Lung (tissue), 12 donors: Measurements from ENCODE around the gene ATXN10. TPM values are rescaled to one million over a fixed set of nuclear protein-coding genes. Genes with fewer than 3 reads are reported as not detected.

ENCODE experiments used
- ATAC-seq: fragments of 200-7000 bp; cut with Tn5 transposase; one replicate; pipeline ENCODE4 v1.9.1; 2020; ENCODE audit warnings: moderate number of reproducible peaks; ENCODE audit not compliant: insufficient read depth, low FRiP score
- DNase-seq, 3 donors: peaks; one replicate each; pipeline ENCODE4 v3.0.0-alpha.2; 2013 to 2017
- H3K27ac ChIP-seq, 2 donors: one replicate each; pipeline ENCODE4 v1.5.1; 2013; ENCODE audit warnings: mild to moderate bottlenecking in 2 of 2, moderate library complexity in 2 of 2, control low read depth in 1 of 2, inconsistent platforms in 1 of 2, low read depth in 1 of 2, low read length in 1 of 2
- H3K27me3 ChIP-seq, 3 donors: one replicate each; pipeline ENCODE4 v1.5.1; 2013; ENCODE audit warnings: low read length in 2 of 3; ENCODE audit not compliant: control insufficient read depth in 3 of 3, insufficient read depth in 3 of 3
- H3K36me3 ChIP-seq, 4 donors: one replicate each; pipeline ENCODE4 v1.5.1; 2013; ENCODE audit warnings: low read length in 4 of 4, mild to moderate bottlenecking in 1 of 4, moderate library complexity in 1 of 4; ENCODE audit not compliant: control insufficient read depth in 4 of 4, insufficient read depth in 4 of 4
- H3K4me1 ChIP-seq, 5 donors: one replicate each; pipeline ENCODE4 v1.5.1; 2013; ENCODE audit warnings: low read length in 5 of 5, mild to moderate bottlenecking in 2 of 5, moderate library complexity in 1 of 5; ENCODE audit not compliant: control insufficient read depth in 5 of 5, insufficient read depth in 5 of 5
- H3K4me3 ChIP-seq: one replicate; pipeline ENCODE4 v1.5.1; 2013; ENCODE audit warnings: mild to moderate bottlenecking, control low read depth, moderate library complexity
- H3K9ac ChIP-seq, 2 donors: one replicate each; pipeline ENCODE4 v1.5.1; 2013; ENCODE audit warnings: low read length in 2 of 2, control low read depth in 1 of 2; ENCODE audit not compliant: insufficient read depth in 1 of 2
- H3K9me3 ChIP-seq, 4 donors: one replicate each; pipeline ENCODE4 v1.5.1; 2013; ENCODE audit warnings: low read length in 3 of 4, mild to moderate bottlenecking in 1 of 4, moderate library complexity in 1 of 4; ENCODE audit not compliant: control insufficient read depth in 4 of 4, insufficient read depth in 3 of 4
- WGBS, 2 donors: extraction: QIAGEN DNeasy Blood & Tissue Kit; methylation state at CpG; one replicate each; pipeline ENCODE4 v1.1.7; 2013; 5-methylcytosine and 5-hydroxymethylcytosine counted together
- polyA plus RNA-seq, 2 donors: library from polyadenylated mRNA; stranded (reverse); fragments of 200-250 nt; gene quantifications; one replicate each; pipeline ENCODE4 v1.2.1, GENCODE V29; 2013
- total RNA-seq, 2 donors: library from RNA; depleted of rRNA in 1 of 2; stranded (reverse); fragments of >200 nt in 1 of 2; gene quantifications; one replicate each; pipeline ENCODE4 v1.2.1, GENCODE V29; 2014 to 2021
- TF ChIP-seq, protein P1 (sequence below): IDR thresholded peaks from 2 replicates; pipeline ENCODE4 v1.5.1; 2012; ENCODE audit warnings: mild to moderate bottlenecking; ENCODE audit errors: control extremely low read depth, extremely low read depth
- donor health status: control.
- donor health status: control.
- donor health status: Bipolar disorder and iron deficiency.
- donor health status: healthy.
- donor health status: DM: yes; HTN: yes; CAD: no.

The ATXN10 gene
- total and polyA plus RNA-seq, 4 donors, result 41.9 to 164 (median 92.2) TPM

DNA sequence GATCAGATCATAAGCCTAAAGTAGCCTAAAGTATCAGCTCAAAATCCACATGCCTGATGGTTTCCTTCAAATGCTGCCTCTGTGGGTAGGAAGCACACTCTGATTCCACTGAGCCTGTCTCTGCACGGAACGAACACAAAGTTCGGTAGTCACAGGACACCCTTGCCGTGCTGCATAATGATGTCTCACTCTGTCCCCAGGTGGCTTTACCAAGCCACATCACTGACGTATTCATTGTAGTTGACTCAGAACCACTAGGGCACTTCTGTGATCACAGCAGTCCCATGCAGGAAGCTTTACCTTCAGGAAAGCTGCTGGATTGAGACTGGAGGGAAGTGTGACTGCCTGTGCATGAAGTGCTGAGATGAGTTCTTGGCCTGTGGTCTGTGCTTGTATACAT is 147.7 kb downstream of the ATXN10 start:
- no peak for ATAC-seq
- TF ChIP-seq, protein P1, sequence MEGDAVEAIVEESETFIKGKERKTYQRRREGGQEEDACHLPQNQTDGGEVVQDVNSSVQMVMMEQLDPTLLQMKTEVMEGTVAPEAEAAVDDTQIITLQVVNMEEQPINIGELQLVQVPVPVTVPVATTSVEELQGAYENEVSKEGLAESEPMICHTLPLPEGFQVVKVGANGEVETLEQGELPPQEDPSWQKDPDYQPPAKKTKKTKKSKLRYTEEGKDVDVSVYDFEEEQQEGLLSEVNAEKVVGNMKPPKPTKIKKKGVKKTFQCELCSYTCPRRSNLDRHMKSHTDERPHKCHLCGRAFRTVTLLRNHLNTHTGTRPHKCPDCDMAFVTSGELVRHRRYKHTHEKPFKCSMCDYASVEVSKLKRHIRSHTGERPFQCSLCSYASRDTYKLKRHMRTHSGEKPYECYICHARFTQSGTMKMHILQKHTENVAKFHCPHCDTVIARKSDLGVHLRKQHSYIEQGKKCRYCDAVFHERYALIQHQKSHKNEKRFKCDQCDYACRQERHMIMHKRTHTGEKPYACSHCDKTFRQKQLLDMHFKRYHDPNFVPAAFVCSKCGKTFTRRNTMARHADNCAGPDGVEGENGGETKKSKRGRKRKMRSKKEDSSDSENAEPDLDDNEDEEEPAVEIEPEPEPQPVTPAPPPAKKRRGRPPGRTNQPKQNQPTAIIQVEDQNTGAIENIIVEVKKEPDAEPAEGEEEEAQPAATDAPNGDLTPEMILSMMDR, result no peak
- 92 to 94% methylated on average over 5 of the region's 5 CpGs for WGBS, 2 donors

DNA sequence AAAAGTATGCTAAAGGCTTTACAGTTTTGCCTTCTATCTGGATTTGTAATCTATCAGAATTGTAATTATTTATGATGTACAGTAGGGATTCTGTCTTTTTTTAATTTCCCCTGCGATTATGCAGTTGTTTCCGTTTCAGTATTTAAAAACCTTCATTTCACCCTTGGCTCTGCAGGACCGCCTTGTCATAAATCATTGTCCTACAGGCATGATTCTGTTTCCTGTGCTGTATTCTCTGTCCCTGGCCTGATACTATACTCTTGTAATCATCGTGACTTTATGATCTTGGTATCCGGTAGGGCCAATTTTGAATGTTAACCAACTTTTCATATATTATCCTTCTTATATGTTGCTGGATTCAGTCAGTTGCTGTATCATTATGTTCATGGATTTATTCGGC is 151.7 kb downstream of the ATXN10 start:
- ATAC-seq (no peak), DNase-seq (no peak)
- H3K9ac ChIP-seq, result no peak overlapping the region
- H3K9me3 ChIP-seq, result no peaks in the 10 kb centered on the region
- H3K36me3 ChIP-seq, result peaks cover 5 to 17% (median 8%) of the 10 kb centered on the region in 4 donors
- 41 to 68% methylated on average over 6 of the region's 6 CpGs for WGBS, 2 donors
- no peaks in the 10 kb centered on the region for H3K27me3 ChIP-seq
- TF ChIP-seq, protein P1, result no peak
- H3K4me1 ChIP-seq, result peaks cover 0 to 4% (median 0%) of the 10 kb centered on the region in 5 donors
- H3K4me3 ChIP-seq, result no peak overlapping the region
- no peak overlapping the region for H3K27ac ChIP-seq

More for the DNA sequence above, 147.7 kb downstream of the ATXN10 start:
- H3K36me3 ChIP-seq, result peaks cover 3 to 15% (median 14%) of the 10 kb centered on the region in 4 donors
- H3K4me1 ChIP-seq, result peaks cover 0 to 11% (median 7%) of the 10 kb centered on the region in 5 donors
- H3K27ac ChIP-seq, result no peak overlapping the region
- no peak for DNase-seq
- no peak overlapping the region for H3K4me3 ChIP-seq
- no peaks in the 10 kb centered on the region for H3K9me3 ChIP-seq
- no peaks in the 10 kb centered on the region for H3K27me3 ChIP-seq
- H3K9ac ChIP-seq, result no peak overlapping the region

DNA sequence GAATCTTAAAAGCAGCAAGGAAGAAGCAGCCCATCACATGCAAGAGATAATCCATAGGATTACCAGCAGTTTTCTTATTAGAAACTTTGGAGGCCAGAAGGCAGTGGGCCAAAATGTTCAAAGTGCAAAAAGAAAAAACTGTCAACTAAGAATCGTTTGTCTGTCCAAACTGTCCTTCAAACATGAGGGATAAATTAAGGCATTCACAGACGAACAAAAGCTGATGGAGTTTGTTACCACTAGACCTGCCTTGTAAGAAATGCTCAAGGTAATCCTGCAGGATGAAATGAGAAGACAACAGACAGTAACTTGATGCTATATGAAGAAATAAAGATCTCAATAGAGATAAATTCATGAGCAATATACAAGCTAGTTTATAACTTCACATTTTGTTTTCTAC is 154.9 kb downstream of the ATXN10 start:
- H3K4me1 ChIP-seq, result no peaks in the 10 kb centered on the region
- H3K27me3 ChIP-seq, result no peaks in the 10 kb centered on the region
- H3K9ac ChIP-seq, result no peak overlapping the region
- 95 to 99% methylated on average over 2 of the region's 2 CpGs for WGBS, 2 donors
- TF ChIP-seq, protein P1, result no peak
- no peak overlapping the region for H3K4me3 ChIP-seq
- ATAC-seq, result no peak
- DNase-seq, result no peak
- no peak overlapping the region for H3K27ac ChIP-seq
- H3K36me3 ChIP-seq, result peaks cover 5 to 17% (median 8%) of the 10 kb centered on the region in 4 donors
- no peaks in the 10 kb centered on the region for H3K9me3 ChIP-seq

- H3K9me3 ChIP-seq, result no peaks in the 10 kb centered on the region
- peaks cover 5 to 17% (median 9%) of the 10 kb centered on the region in 4 donors for H3K36me3 ChIP-seq
- H3K9ac ChIP-seq, result no peak overlapping the region
- H3K4me3 ChIP-seq, result no peak overlapping the region
- H3K27me3 ChIP-seq, result no peaks in the 10 kb centered on the region
- TF ChIP-seq, protein P1, result no peak
- 100% methylated on average over 1 of the region's 1 CpG for WGBS, 2 donors
- no peak overlapping the region for H3K27ac ChIP-seq
- DNase-seq (no peak), ATAC-seq (no peak)
- no peaks in the 10 kb centered on the region for H3K4me1 ChIP-seq
Measured at GRCh38 chr22:45828841-45829240, 157.2 kb downstream of the ATXN10 start.
